IMR-90 (cell line): ENCODE data around the gene HOXC6. TPM values are rescaled to one million over a fixed set of nuclear protein-coding genes. Genes with fewer than 3 reads are reported as not detected.

Experiments
- ATAC-seq: fragments of 200-7000 bp; cut with Tn5 transposase; 2 replicates; pipeline ENCODE4 v1.9.1; 2020; ENCODE audit warnings: low read depth, mild to moderate bottlenecking, moderate library complexity
- BruUV-seq: library from RNA; stranded (reverse); fragments of 400-500 nt; replicated peaks from 2 replicates; lab custom pipeline; 2021; lab: Mats Ljungman, UMichigan
- CTCF ChIA-PET: fragments of 300-600 bp; formaldehyde crosslinking; extraction: SDS; loops from one replicate; lab custom pipeline; 2021; ENCODE audit warnings: antibody characterized with exemption; lab: Yijun Ruan, JAX
- POLR2A ChIA-PET: fragments of 300-600 bp; sonication (Branson Sonifier 250); formaldehyde crosslinking; loops from one replicate; lab custom pipeline; 2022; ENCODE audit warnings: antibody characterized with exemption; ENCODE audit not compliant: unreplicated experiment; lab: Charles Lee
- DNase-seq: peaks from one replicate; pipeline ENCODE4 v3.0.0; 2013
- H2AFZ ChIP-seq: replicated peaks from 2 replicates; pipeline ENCODE3; 2013; ENCODE audit warnings: low read length, mild to moderate bottlenecking; ENCODE audit not compliant: poor library complexity
- H2AK5ac ChIP-seq: 2 replicates; pipeline ENCODE4 v1.6.1; 2013; ENCODE audit warnings: low read depth, low read length, inconsistent platforms
- H2AK9ac ChIP-seq: replicated peaks from 2 replicates; pipeline ENCODE3; 2013; ENCODE audit warnings: mild to moderate bottlenecking, low read depth, low read length, moderate library complexity; ENCODE audit not compliant: poor library complexity
- H2BK120ac ChIP-seq: 2 replicates; pipeline ENCODE4 v1.6.1; 2013; ENCODE audit warnings: low read depth, low read length, inconsistent platforms
- H2BK15ac ChIP-seq: 3 replicates; pipeline ENCODE4 v1.6.1; 2013; ENCODE audit warnings: low read depth, low read length, inconsistent platforms
- H2BK20ac ChIP-seq: 2 replicates; pipeline ENCODE4 v1.6.1; 2013; ENCODE audit warnings: low read depth, mild to moderate bottlenecking, inconsistent platforms, low read length, moderate library complexity
- H2BK5ac ChIP-seq: 2 replicates; pipeline ENCODE4 v1.6.1; 2013; ENCODE audit warnings: mild to moderate bottlenecking, low read depth, low read length, inconsistent platforms; ENCODE audit not compliant: poor library complexity, severe bottlenecking
- H3K14ac ChIP-seq: replicated peaks from 2 replicates; pipeline ENCODE4 v1.6.1; 2013; ENCODE audit warnings: low read depth, low read length, inconsistent platforms
- H3K18ac ChIP-seq: 2 replicates; pipeline ENCODE4 v1.6.1; 2013; ENCODE audit warnings: low read depth, low read length, control low read depth
- H3K23ac ChIP-seq: 2 replicates; pipeline ENCODE4 v1.6.1; 2013; ENCODE audit warnings: low read depth, low read length, inconsistent platforms
- H3K27ac ChIP-seq: 2 replicates; pipeline ENCODE4 v1.5.1; 2013; ENCODE audit warnings: mild to moderate bottlenecking, control low read depth, low read length; ENCODE audit not compliant: insufficient read depth
- H3K27me3 ChIP-seq: 2 replicates; pipeline ENCODE4 v1.6.1; 2013; ENCODE audit warnings: low read length; ENCODE audit not compliant: control insufficient read depth, insufficient read depth
- H3K36me3 ChIP-seq: 2 replicates; pipeline ENCODE4 v1.6.1; 2013; ENCODE audit warnings: low read length, mixed read lengths; ENCODE audit not compliant: control insufficient read depth, insufficient read depth
- H3K4ac ChIP-seq: 2 replicates; pipeline ENCODE4 v1.6.1; 2013; ENCODE audit warnings: low read depth, low read length, inconsistent platforms
- H3K4me1 ChIP-seq: 2 replicates; pipeline ENCODE4 v1.6.1; 2013; ENCODE audit warnings: low read length, mixed read lengths; ENCODE audit not compliant: control insufficient read depth, insufficient read depth
- H3K4me2 ChIP-seq: 2 replicates; pipeline ENCODE4 v1.6.1; 2013; ENCODE audit warnings: low read depth, mild to moderate bottlenecking, control low read depth, low read length, moderate library complexity
- H3K4me3 ChIP-seq: 2 replicates; pipeline ENCODE4 v1.5.1; 2013; ENCODE audit warnings: low read depth, mild to moderate bottlenecking, control low read depth, low read length, moderate library complexity; ENCODE audit not compliant: insufficient read depth
- H3K56ac ChIP-seq: 2 replicates; pipeline ENCODE4 v1.6.1; 2013; ENCODE audit warnings: low read length, inconsistent platforms; ENCODE audit not compliant: insufficient read depth; ENCODE audit errors: extremely low read depth
- H3K79me1 ChIP-seq, 2 experiments: 2 replicates each; pipeline ENCODE4 v1.6.1; 2013; ENCODE audit warnings: low read length in 2 of 2, inconsistent platforms in 1 of 2, low read depth in 1 of 2
- H3K9ac ChIP-seq: 2 replicates; pipeline ENCODE4 v1.6.1; 2013; ENCODE audit warnings: low read depth, low read length, control low read depth
- H3K9me1 ChIP-seq: 2 replicates; pipeline ENCODE4 v1.6.1; 2013; ENCODE audit warnings: low read length, inconsistent platforms; ENCODE audit not compliant: insufficient read depth
- H3K9me3 ChIP-seq: 2 replicates; pipeline ENCODE4 v1.6.1; 2013; ENCODE audit warnings: low read length; ENCODE audit not compliant: control insufficient read depth, insufficient read depth
- H4K20me1 ChIP-seq: 2 replicates; pipeline ENCODE4 v1.6.1; 2013; ENCODE audit warnings: low read length, inconsistent platforms; ENCODE audit not compliant: insufficient read depth
- H4K5ac ChIP-seq: 2 replicates; pipeline ENCODE4 v1.6.1; 2013; ENCODE audit warnings: mild to moderate bottlenecking, low read depth, low read length, control low read depth
- H4K8ac ChIP-seq, 2 experiments: 2 replicates each; pipeline ENCODE4 v1.6.1; 2013; ENCODE audit warnings: low read depth in 2 of 2, low read length in 2 of 2, control low read depth in 1 of 2, inconsistent platforms in 1 of 2
- H4K91ac ChIP-seq: 2 replicates; pipeline ENCODE4 v1.6.1; 2013; ENCODE audit warnings: low read depth, low read length, inconsistent platforms; ENCODE audit not compliant: insufficient read depth
- FOS ChIP-seq: fragments of 150-350 bp; IDR thresholded peaks from 2 replicates; pipeline ENCODE4 v1.6.1; 2016; ENCODE audit warnings: low read depth, low read length
- POLR2A ChIP-seq: IDR thresholded peaks from 2 replicates; pipeline ENCODE4 v1.6.1; 2012; ENCODE audit warnings: mild to moderate bottlenecking, low read depth, low read length
- WGBS, 2 experiments: methylation state at CpG; one replicate each; pipeline versions ENCODE4 v1.1.5 to v1.1.7; 2013; ENCODE audit warnings: missing lambda C conversion rate in 2 of 2; ENCODE audit not compliant: insufficient read length in 1 of 2; ENCODE audit errors: extremely low coverage in 2 of 2; 5-methylcytosine and 5-hydroxymethylcytosine counted together
- dilution Hi-C: fragments of 300-500 bp; cut with HindIII; formaldehyde crosslinking; loops from one replicate; pipeline ENCODE4 v1.14.3; 2018; ENCODE audit warnings: low sequenced_read_pairs; ENCODE audit not compliant: unreplicated experiment
- in situ Hi-C: fragments of 300-500 bp; cut with MboI; formaldehyde crosslinking; loops from 3 replicates; pipeline ENCODE4 v1.14.3; 2019; ENCODE audit warnings: low sequenced_read_pairs, inconsistent platforms, mixed read lengths
- intact Hi-C: fragments of 100-400 bp; cut with micrococcal nuclease; formaldehyde crosslinking; loops from 2 replicates; pipeline ENCODE4 v1.10.0; 2022
- polyA plus RNA-seq, 3 experiments: library from polyadenylated mRNA; depleted of rRNA; stranded (reverse); fragments of >200 nt; gene quantifications; 2 replicates each; pipeline ENCODE4 v1.2.3, GENCODE V29; 2012; ENCODE audit warnings: low replicate concordance in 1 of 3
- total RNA-seq: library from RNA; depleted of rRNA; stranded (reverse); fragments of >200 nt; gene quantifications from 2 replicates; pipeline ENCODE4 v1.2.3, GENCODE V29; 2012

Gene HOXC6
- total and polyA plus RNA-seq, 2 of the 4 experiments (the other 2 are of a cell fraction): 1.1 TPM; not detected in 1

GRCh38 chr12:54026640-54027441, 1.4 kb upstream of the HOXC6 start:
- dilution Hi-C loops: no loop called here

More at GRCh38 chr12:54026640-54027441, 1.4 kb upstream of the HOXC6 start:
- intact Hi-C loops (no loop called here), in situ Hi-C loops (no loop called here)
- WGBS, 2 experiments: no CpG with 5 or more reads among the region's 22 CpGs
- Histone ChIP-seq H3K79me1 (no peaks in the 10 kb centered on the region), H3K56ac (no peak overlapping the region), H4K20me1 (no peaks in the 10 kb centered on the region), H3K14ac (no peak overlapping the region), H2AK5ac (no peak overlapping the region), H3K4me3 (no peak overlapping the region), H3K23ac (no peak overlapping the region), H3K4me1 (no peaks in the 10 kb centered on the region), H3K9ac (no peak overlapping the region), H4K5ac (no peak overlapping the region), H3K27me3 (peaks cover 82% of the 10 kb centered on the region), H2BK120ac (no peak overlapping the region), H2BK15ac (no peak overlapping the region), H2BK5ac (no peak overlapping the region), H3K27ac (no peak overlapping the region), H3K18ac (no peak overlapping the region), H2AK9ac (no peak overlapping the region), H3K9me3 (no peaks in the 10 kb centered on the region), H3K4ac (no peak overlapping the region), H3K9me1 (no peaks in the 10 kb centered on the region), H4K91ac (no peak overlapping the region), H4K8ac (no peak overlapping the region), H3K4me2 (no peak overlapping the region), H3K36me3 (no peaks in the 10 kb centered on the region), H2BK20ac (no peak overlapping the region), H2AFZ (peak overlapping the region; percentile 38)
- BruUV-seq: no TSS peak
- ChIA-PET CTCF (interaction anchor here (2.4 kb wide), 1 partner anchor 180 kb away, joined by 7 read pairs; no protein-coding TSS in a partner anchor), POLR2A (no interaction called here)
- ATAC-seq (no peak), DNase-seq (no peak)
- TF ChIP-seq FOS (no peak), POLR2A (no peak)
